ENCODE measurements around the gene PROKR1.

DNA sequence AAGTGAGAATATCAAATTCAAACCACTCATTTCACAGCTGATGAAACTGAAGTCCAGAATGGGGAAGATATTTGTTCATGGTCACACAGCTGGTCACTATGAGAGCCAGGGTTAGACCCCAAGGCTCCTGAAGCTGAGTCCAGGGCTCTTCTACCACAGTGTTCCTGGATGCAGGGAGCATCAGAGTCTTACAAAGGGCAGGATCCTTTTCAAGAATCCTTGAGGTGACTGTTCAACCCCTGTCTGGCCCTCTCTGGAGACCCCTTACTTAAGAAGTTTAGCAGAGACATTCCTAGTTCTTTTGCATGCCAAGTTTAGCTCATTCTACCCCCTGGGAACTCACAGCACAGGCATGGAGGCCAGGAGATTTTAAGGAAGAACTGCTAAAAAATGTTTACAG lies 15.7 kb downstream of the PROKR1 start:
- TF ChIP-seq, protein P1, sequence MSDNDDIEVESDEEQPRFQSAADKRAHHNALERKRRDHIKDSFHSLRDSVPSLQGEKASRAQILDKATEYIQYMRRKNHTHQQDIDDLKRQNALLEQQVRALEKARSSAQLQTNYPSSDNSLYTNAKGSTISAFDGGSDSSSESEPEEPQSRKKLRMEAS (IDR thresholded peaks at IDR 0.05; ENCODE audit: insufficient read depth, insufficient read length): no peak
- TF ChIP-seq, protein P2, sequence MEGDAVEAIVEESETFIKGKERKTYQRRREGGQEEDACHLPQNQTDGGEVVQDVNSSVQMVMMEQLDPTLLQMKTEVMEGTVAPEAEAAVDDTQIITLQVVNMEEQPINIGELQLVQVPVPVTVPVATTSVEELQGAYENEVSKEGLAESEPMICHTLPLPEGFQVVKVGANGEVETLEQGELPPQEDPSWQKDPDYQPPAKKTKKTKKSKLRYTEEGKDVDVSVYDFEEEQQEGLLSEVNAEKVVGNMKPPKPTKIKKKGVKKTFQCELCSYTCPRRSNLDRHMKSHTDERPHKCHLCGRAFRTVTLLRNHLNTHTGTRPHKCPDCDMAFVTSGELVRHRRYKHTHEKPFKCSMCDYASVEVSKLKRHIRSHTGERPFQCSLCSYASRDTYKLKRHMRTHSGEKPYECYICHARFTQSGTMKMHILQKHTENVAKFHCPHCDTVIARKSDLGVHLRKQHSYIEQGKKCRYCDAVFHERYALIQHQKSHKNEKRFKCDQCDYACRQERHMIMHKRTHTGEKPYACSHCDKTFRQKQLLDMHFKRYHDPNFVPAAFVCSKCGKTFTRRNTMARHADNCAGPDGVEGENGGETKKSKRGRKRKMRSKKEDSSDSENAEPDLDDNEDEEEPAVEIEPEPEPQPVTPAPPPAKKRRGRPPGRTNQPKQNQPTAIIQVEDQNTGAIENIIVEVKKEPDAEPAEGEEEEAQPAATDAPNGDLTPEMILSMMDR (IDR thresholded peaks at IDR 0.05; ENCODE audit: extremely low read depth in 1 of 2, insufficient read depth in 1 of 2, low read depth in 1 of 2, low read length in 2 of 2): no peak
- TF ChIP-seq MYC (IDR thresholded peaks at IDR 0.05; ENCODE audit: low read depth, low read length): no peak
- TF ChIP-seq EZH2 (IDR thresholded peaks at IDR 0.05; ENCODE audit: borderline replicate concordance, low read depth, low read length, severe bottlenecking): no peak
- no peak for TF ChIP-seq GATA2 (IDR thresholded peaks at IDR 0.05; ENCODE audit: insufficient read depth, insufficient read length, low read depth, low read length)
- TF ChIP-seq POLR2AphosphoS5 (IDR thresholded peaks at IDR 0.05; ENCODE audit: insufficient read depth, low read depth, low read length): no peak
- no peak for TF ChIP-seq POLR2A (IDR thresholded peaks at IDR 0.05; ENCODE audit: low read depth, low read length)
- TF ChIP-seq JUN (IDR thresholded peaks at IDR 0.05; ENCODE audit: borderline replicate concordance, insufficient read depth, insufficient read length, low read depth): no peak
- no peak for TF ChIP-seq FOS (IDR thresholded peaks at IDR 0.05; ENCODE audit: borderline replicate concordance, insufficient read depth, low read length)

Data from endothelial cell of umbilical vein (primary cell).